Transverse colon (tissue), 4 donors: ENCODE measurements around the gene MTX2.

ENCODE experiments used
- POLR2A ChIP-seq: fragments of 450-650 bp; IDR thresholded peaks from one replicate; pipeline ENCODE4 v1.6.1; 2016; ENCODE audit warnings: antibody characterized with exemption, mild to moderate bottlenecking, moderate library complexity
- POLR2AphosphoS5 ChIP-seq, 3 donors: sonication (generic); formaldehyde crosslinking; IDR thresholded peaks; one replicate each; pipeline ENCODE4 v1.6.1; 2016; ENCODE audit warnings: antibody characterized with exemption in 3 of 3
- TF ChIP-seq, protein P1 (sequence below), 5 experiments: fragments of 200-600 bp in 3 of 5; fragments of 450-650 bp in 2 of 5; sonication (generic) in 3 of 5; IDR thresholded peaks; 1 replicate in 2 of 5; 2 replicates in 3 of 5; pipeline ENCODE4 v1.5.1; 2016 to 2017; ENCODE audit warnings: antibody characterized with exemption in 5 of 5, inconsistent platforms in 3 of 5, mild to moderate bottlenecking in 2 of 5, moderate library complexity in 1 of 5

DNA sequence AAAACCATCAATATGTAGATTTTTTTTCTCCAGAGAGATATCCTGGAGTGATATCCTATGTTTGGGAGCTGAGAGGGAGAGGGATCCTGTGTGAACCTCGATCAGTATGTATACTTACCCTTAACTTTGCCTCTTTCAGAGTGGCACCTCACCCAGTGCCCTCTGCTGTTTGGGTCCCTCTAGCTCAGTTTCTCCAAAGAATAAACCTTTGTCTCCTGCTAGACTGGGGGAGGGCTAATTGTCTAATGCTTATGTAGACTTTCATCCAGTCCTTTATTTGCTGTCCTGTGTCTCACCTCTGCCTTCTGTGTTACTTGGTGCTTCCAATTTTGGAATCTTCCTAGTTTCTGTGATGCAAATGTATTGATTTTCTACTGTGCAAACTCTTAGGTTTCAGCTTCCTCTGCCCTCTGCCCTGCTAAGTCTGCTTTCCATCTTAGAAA, 48.4 kb downstream of the MTX2 start:
- TF ChIP-seq POLR2AphosphoS5 (IDR thresholded peaks at IDR 0.05) (no peak), POLR2A (no peak)
- TF ChIP-seq, protein P1, sequence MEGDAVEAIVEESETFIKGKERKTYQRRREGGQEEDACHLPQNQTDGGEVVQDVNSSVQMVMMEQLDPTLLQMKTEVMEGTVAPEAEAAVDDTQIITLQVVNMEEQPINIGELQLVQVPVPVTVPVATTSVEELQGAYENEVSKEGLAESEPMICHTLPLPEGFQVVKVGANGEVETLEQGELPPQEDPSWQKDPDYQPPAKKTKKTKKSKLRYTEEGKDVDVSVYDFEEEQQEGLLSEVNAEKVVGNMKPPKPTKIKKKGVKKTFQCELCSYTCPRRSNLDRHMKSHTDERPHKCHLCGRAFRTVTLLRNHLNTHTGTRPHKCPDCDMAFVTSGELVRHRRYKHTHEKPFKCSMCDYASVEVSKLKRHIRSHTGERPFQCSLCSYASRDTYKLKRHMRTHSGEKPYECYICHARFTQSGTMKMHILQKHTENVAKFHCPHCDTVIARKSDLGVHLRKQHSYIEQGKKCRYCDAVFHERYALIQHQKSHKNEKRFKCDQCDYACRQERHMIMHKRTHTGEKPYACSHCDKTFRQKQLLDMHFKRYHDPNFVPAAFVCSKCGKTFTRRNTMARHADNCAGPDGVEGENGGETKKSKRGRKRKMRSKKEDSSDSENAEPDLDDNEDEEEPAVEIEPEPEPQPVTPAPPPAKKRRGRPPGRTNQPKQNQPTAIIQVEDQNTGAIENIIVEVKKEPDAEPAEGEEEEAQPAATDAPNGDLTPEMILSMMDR (IDR thresholded peaks at IDR 0.05): no peak
